A549 (cell line): ENCODE measurements around the gene URB2. TPM values are rescaled to one million over a fixed set of nuclear protein-coding genes. Genes with fewer than 3 reads are reported as not detected.
A peak's percentile ranks its signal among the peaks of the same experiment; 100 is the strongest.

Experiments used
- ATAC-seq, 2 experiments: fragments of 200-7000 bp in 1 of 2; fragments of >200 bp in 1 of 2; cut with Nextera tagmentation in 1 of 2; cut with Tn5 transposase in 1 of 2; 3 replicates each; pipeline versions ENCODE4 v1.8.0 to v1.9.1; 2018 to 2020; ENCODE audit warnings: mild to moderate bottlenecking in 1 of 2, moderate library complexity in 1 of 2
- CTCF ChIA-PET: fragments of 300-600 bp; sonication (Branson Sonifier 250); formaldehyde crosslinking; extraction: SDS; loops from one replicate; lab custom pipeline; 2021; ENCODE audit warnings: antibody characterized with exemption, inconsistent platforms; lab: Yijun Ruan, JAX
- POLR2A ChIA-PET: fragments of 350-600 bp; formaldehyde crosslinking; extraction: SDS; loops from one replicate; lab custom pipeline; 2021; ENCODE audit warnings: antibody characterized with exemption, inconsistent platforms; lab: Yijun Ruan, JAX
- DNase-seq, 2 experiments: peaks; one replicate each; pipeline versions ENCODE4 v3.0.0 to v3.0.0-alpha.2; 2011 to 2016; ENCODE audit warnings: low read depth in 1 of 2, low spot score in 1 of 2
- FAIRE-seq: peaks from 2 replicates; lab custom pipeline; 2011; peaks lifted over from hg19 to GRCh38; lab: Jason Lieb, UNC
- H3K27ac ChIP-seq, 2 experiments: fragments of >200 bp; sonication (Bioruptor Twin); formaldehyde crosslinking; 3 replicates each; pipeline ENCODE4 v1.5.1; 2016 to 2017
- H3K4me1 ChIP-seq: fragments of >200 bp; sonication (Bioruptor Twin); formaldehyde crosslinking; 3 replicates; pipeline ENCODE4 v1.6.1; 2016
- H3K4me2 ChIP-seq: fragments of >200 bp; sonication (Bioruptor Twin); formaldehyde crosslinking; 3 replicates; pipeline ENCODE4 v1.6.1; 2016
- H3K4me3 ChIP-seq: fragments of >200 bp; sonication (Bioruptor Twin); formaldehyde crosslinking; 3 replicates; pipeline ENCODE4 v1.5.1; 2016
- H3K9me3 ChIP-seq: fragments of >200 bp; sonication (Bioruptor Twin); formaldehyde crosslinking; 3 replicates; pipeline ENCODE4 v1.6.1; 2016
- E2F6 ChIP-seq: IDR thresholded peaks from 2 replicates; pipeline ENCODE4 v1.6.1; 2012; ENCODE audit warnings: low read depth, borderline replicate concordance
- ESRRA ChIP-seq: fragments of 150-350 bp; IDR thresholded peaks from 2 replicates; pipeline ENCODE4 v1.6.1; 2014; ENCODE audit warnings: mild to moderate bottlenecking, low read length, borderline replicate concordance
- FOSL2 ChIP-seq, 2 experiments: fragments of 450-650 bp in 1 of 2; fragments of >200 bp in 1 of 2; sonication (Bioruptor Twin) in 1 of 2; formaldehyde crosslinking; IDR thresholded peaks; 2 replicates each; pipeline versions ENCODE4 v1.5.0 to v1.6.1; 2016 to 2020; ENCODE audit warnings: mild to moderate bottlenecking in 1 of 2, moderate library complexity in 1 of 2
- HOXA7 ChIP-seq: fragments of 250-450 bp; sonication (Bioruptor Pico); IDR thresholded peaks from 2 replicates; pipeline ENCODE4 v1.5.0; 2020; ENCODE audit warnings: mild to moderate bottlenecking, moderate library complexity
- MAFK ChIP-seq: fragments of 450-650 bp; IDR thresholded peaks from 2 replicates; pipeline ENCODE4 v1.6.1; 2014; ENCODE audit not compliant: partially characterized antibody
- RAD21 ChIP-seq, 2 experiments: fragments of >200 bp in 1 of 2; sonication (Bioruptor Twin) in 1 of 2; formaldehyde crosslinking in 1 of 2; IDR thresholded peaks in 1 of 2; conservative IDR thresholded peaks in 1 of 2; 2 replicates in 1 of 2; 3 replicates in 1 of 2; pipeline ENCODE4 v1.6.1; 2012 to 2018; ENCODE audit warnings: inconsistent platforms in 1 of 2
- SMC3 ChIP-seq: fragments of >200 bp; sonication (Bioruptor Twin); formaldehyde crosslinking; IDR thresholded peaks from 3 replicates; pipeline ENCODE4 v1.6.1; 2018; ENCODE audit warnings: inconsistent platforms
- TFCP2L1 ChIP-seq: fragments of 250-450 bp; sonication (Bioruptor Pico); IDR thresholded peaks from 2 replicates; pipeline ENCODE4 v1.5.0; 2021; ENCODE audit warnings: mild to moderate bottlenecking
- WGBS: methylation state at CpG from one replicate; pipeline ENCODE4 v1.1.6; 2017; ENCODE audit errors: missing lambda C conversion rate; 5-methylcytosine and 5-hydroxymethylcytosine counted together
- polyA plus RNA-seq, 4 experiments: library from polyadenylated mRNA; depleted of rRNA in 3 of 4; stranded (reverse); fragments of >200 nt; fragmentation: RNase III in 1 of 4; extraction: RNeasy Plus Mini Kit Qiagen cat#74134 plus additional on column Dnase treatment in 1 of 4; gene quantifications; 2 replicates in 3 of 4; 3 replicates in 1 of 4; pipeline ENCODE4 v1.2.3, GENCODE V29; 2011 to 2017
- TF ChIP-seq, protein P1 (sequence below): fragments of 200-600 bp; sonication (generic); IDR thresholded peaks from 2 replicates; pipeline ENCODE4 v1.6.1; 2016; ENCODE audit warnings: antibody characterized with exemption, mild to moderate bottlenecking, moderate library complexity
- TF ChIP-seq, protein P2 (sequence below): fragments of >200 bp; sonication (Bioruptor Twin); formaldehyde crosslinking; IDR thresholded peaks from 3 replicates; pipeline ENCODE4 v1.5.1; 2016

URB2 gene
- polyA plus RNA-seq, 2 of the 4 experiments (the other 2 are of a cell fraction), result 13.7 to 15.7 TPM

- ATAC-seq (peak; percentile 84 to 96), FAIRE-seq (peak; percentile 54), DNase-seq (peak; percentile 70 to 86)
- no peak overlapping the region for H3K4me2 ChIP-seq
- TF ChIP-seq HOXA7 (CRISPR knock-in tag) (no peak), MAFK (peak; percentile 6), SMC3 (peak; percentile 85), ESRRA (no peak), FOSL2 (IDR thresholded peaks at IDR 0.05) (no peak), FOSL2 (CRISPR knock-in tag; IDR thresholded peaks at IDR 0.05) (no peak), RAD21 (conservative IDR thresholded peaks at IDR 0.05 in 1 of 2, IDR thresholded peaks at IDR 0.05 in 1 of 2) (peak; percentile 82 to 87), E2F6 (no peak)
- TF ChIP-seq, protein P1, sequence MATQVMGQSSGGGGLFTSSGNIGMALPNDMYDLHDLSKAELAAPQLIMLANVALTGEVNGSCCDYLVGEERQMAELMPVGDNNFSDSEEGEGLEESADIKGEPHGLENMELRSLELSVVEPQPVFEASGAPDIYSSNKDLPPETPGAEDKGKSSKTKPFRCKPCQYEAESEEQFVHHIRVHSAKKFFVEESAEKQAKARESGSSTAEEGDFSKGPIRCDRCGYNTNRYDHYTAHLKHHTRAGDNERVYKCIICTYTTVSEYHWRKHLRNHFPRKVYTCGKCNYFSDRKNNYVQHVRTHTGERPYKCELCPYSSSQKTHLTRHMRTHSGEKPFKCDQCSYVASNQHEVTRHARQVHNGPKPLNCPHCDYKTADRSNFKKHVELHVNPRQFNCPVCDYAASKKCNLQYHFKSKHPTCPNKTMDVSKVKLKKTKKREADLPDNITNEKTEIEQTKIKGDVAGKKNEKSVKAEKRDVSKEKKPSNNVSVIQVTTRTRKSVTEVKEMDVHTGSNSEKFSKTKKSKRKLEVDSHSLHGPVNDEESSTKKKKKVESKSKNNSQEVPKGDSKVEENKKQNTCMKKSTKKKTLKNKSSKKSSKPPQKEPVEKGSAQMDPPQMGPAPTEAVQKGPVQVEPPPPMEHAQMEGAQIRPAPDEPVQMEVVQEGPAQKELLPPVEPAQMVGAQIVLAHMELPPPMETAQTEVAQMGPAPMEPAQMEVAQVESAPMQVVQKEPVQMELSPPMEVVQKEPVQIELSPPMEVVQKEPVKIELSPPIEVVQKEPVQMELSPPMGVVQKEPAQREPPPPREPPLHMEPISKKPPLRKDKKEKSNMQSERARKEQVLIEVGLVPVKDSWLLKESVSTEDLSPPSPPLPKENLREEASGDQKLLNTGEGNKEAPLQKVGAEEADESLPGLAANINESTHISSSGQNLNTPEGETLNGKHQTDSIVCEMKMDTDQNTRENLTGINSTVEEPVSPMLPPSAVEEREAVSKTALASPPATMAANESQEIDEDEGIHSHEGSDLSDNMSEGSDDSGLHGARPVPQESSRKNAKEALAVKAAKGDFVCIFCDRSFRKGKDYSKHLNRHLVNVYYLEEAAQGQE, result no peak
- TF ChIP-seq, protein P2, sequence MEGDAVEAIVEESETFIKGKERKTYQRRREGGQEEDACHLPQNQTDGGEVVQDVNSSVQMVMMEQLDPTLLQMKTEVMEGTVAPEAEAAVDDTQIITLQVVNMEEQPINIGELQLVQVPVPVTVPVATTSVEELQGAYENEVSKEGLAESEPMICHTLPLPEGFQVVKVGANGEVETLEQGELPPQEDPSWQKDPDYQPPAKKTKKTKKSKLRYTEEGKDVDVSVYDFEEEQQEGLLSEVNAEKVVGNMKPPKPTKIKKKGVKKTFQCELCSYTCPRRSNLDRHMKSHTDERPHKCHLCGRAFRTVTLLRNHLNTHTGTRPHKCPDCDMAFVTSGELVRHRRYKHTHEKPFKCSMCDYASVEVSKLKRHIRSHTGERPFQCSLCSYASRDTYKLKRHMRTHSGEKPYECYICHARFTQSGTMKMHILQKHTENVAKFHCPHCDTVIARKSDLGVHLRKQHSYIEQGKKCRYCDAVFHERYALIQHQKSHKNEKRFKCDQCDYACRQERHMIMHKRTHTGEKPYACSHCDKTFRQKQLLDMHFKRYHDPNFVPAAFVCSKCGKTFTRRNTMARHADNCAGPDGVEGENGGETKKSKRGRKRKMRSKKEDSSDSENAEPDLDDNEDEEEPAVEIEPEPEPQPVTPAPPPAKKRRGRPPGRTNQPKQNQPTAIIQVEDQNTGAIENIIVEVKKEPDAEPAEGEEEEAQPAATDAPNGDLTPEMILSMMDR, result peak; percentile 71
- H3K4me3 ChIP-seq, result no peak overlapping the region
- H3K4me1 ChIP-seq, result peaks cover 4% of the 10 kb centered on the region; the same call in 1 of the 3 replicates
- WGBS, result 60% methylated on average over 18 of the region's 19 CpGs
- H3K27ac ChIP-seq, result peak overlapping the region; percentile 59 to 67; a peak in 5 of 6 replicates
- ChIA-PET POLR2A (no interaction called here), CTCF (interaction anchor here (0.6 to 3.5 kb wide), 27 partner anchors 11 to 1126 kb away, joined by 3 to 30 read pairs (median 3); no protein-coding TSS in a partner anchor)
- no peaks in the 10 kb centered on the region for H3K9me3 ChIP-seq
These were observed 35.2 kb downstream of the URB2 start for GRCh38 chr1:229661022-229661877.

DNA sequence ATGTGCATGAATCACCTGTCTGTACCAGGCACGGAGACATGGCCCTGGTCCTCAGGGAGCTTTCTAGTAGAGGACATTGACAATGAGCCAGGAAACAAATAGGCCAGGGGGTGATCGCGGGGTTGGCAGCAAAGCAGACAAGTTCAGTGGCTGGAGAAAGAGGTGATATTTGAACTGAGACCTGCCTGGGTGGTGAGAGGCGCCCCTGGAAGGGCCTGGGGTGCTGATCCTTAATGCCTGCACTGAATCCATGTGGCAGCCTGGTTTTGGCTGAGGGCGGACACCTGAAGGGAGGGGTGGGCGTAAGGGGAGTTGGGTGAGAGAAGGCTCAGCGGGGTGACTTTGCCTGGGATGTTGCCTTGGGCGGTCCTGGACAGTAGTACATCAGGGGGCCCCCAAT, 35.9 kb downstream of the URB2 start:
- CTCF ChIA-PET, result interaction anchor here (0.7 to 3.5 kb wide), 23 partner anchors 10 to 653 kb away, joined by 3 to 30 read pairs (median 4); no protein-coding TSS in a partner anchor
- H3K9me3 ChIP-seq, result no peaks in the 10 kb centered on the region
- FAIRE-seq, result no peak

More for the DNA sequence above, 35.9 kb downstream of the URB2 start:
- peaks cover 4% of the 10 kb centered on the region; the same call in 1 of the 3 replicates for H3K4me1 ChIP-seq
- H3K4me2 ChIP-seq, result no peak overlapping the region
- peak overlapping the region; percentile 59 to 67; a peak in 5 of 6 replicates for H3K27ac ChIP-seq
- H3K4me3 ChIP-seq, result no peak overlapping the region
- TF ChIP-seq, protein P1, result no peak
- TF ChIP-seq TFCP2L1 (no peak), RAD21 (conservative IDR thresholded peaks at IDR 0.05 in 1 of 2, IDR thresholded peaks at IDR 0.05 in 1 of 2) (no peak)
- WGBS, result 93% methylated on average over 8 of the region's 8 CpGs
- DNase-seq (no peak), ATAC-seq (no peak)
- POLR2A ChIA-PET, result no interaction called here
